ENCODE data around the gene OR2V2.

DNA sequence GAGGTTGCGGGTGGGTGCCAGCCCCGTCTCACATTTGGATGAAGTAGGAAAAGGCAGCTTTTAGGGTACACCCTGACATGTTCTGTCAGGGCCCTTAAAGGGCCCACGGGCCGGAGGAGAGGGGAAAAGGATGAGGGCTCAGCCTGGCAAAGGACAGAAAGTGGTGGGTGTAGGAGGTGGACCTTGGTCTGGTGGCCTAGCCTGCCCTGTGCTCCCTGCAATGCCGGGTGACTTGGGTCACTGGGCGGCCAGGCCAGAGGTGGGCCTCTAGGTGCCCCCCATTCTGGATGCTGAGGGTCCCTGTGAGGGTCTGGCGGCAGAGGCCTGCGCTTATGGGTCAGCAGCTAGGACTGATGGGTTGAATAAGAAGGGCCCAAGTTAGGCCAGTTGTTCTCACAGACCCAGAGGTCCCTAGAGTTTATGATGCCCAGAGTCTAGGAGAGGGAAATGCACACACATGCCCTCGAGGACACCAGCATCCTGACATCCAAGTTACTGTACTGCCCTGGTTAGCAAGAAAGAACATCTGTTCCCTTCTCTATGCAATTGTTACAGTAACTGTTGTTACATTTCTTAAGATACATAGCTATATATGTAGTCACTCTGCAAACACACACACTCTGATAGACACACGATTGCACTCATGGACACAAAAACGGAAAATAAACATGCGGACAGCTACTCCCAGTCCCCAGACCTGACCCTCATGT is 45.1 kb downstream of the OR2V2 start:
- TF ChIP-seq, protein P1, sequence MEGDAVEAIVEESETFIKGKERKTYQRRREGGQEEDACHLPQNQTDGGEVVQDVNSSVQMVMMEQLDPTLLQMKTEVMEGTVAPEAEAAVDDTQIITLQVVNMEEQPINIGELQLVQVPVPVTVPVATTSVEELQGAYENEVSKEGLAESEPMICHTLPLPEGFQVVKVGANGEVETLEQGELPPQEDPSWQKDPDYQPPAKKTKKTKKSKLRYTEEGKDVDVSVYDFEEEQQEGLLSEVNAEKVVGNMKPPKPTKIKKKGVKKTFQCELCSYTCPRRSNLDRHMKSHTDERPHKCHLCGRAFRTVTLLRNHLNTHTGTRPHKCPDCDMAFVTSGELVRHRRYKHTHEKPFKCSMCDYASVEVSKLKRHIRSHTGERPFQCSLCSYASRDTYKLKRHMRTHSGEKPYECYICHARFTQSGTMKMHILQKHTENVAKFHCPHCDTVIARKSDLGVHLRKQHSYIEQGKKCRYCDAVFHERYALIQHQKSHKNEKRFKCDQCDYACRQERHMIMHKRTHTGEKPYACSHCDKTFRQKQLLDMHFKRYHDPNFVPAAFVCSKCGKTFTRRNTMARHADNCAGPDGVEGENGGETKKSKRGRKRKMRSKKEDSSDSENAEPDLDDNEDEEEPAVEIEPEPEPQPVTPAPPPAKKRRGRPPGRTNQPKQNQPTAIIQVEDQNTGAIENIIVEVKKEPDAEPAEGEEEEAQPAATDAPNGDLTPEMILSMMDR (IDR thresholded peaks at IDR 0.05), result no peak
- no peak for TF ChIP-seq POLR2A (IDR thresholded peaks at IDR 0.05)
